SK-N-SH (cell line): ENCODE data around the gene CSNK2B. TPM values are rescaled to one million over a fixed set of nuclear protein-coding genes. Genes with fewer than 3 reads are reported as not detected.
A peak's percentile ranks its signal among the peaks of the same experiment; 100 is the strongest.

ENCODE experiments used
- CTCF ChIA-PET: fragments of 300-600, 350-600 bp; formaldehyde crosslinking; extraction: SDS; loops from one replicate; lab custom pipeline; 2021; lab: Yijun Ruan, JAX
- POLR2A ChIA-PET: fragments of 350-600 bp; sonication (Branson Sonifier 250); formaldehyde crosslinking; extraction: SDS; loops from one replicate; lab custom pipeline; 2020; ENCODE audit warnings: antibody characterized with exemption, inconsistent platforms; lab: Yijun Ruan, JAX
- DNase-seq: peaks from one replicate; pipeline ENCODE4 v3.0.0; 2012
- H2AFZ ChIP-seq: fragments of 200-600 bp; sonication (generic); 2 replicates; pipeline ENCODE4 v1.8.1; 2016; ENCODE audit warnings: antibody characterized with exemption, mild to moderate bottlenecking, low read depth
- H3F3A ChIP-seq: fragments of 200-600 bp; sonication (generic); replicated peaks from 2 replicates; pipeline ENCODE3; 2016; ENCODE audit warnings: antibody characterized with exemption, mild to moderate bottlenecking; ENCODE audit not compliant: insufficient read depth
- H3K27ac ChIP-seq, 2 experiments: fragments of 200-500 bp in 1 of 2; fragments of 200-600 bp in 1 of 2; sonication (Bioruptor generic) in 1 of 2; sonication (generic), shearing (Covaris generic) in 1 of 2; 2 replicates each; pipeline versions ENCODE4 v1.5.1 to v1.6.1; 2014 to 2016; ENCODE audit warnings: low read depth in 2 of 2, inconsistent platforms in 1 of 2, low read length in 1 of 2, mild to moderate bottlenecking in 1 of 2, mixed read lengths in 1 of 2
- H3K27me3 ChIP-seq: fragments of 200-600 bp; sonication (generic), shearing (Covaris generic); 2 replicates; pipeline ENCODE4 v1.6.1; 2016; ENCODE audit warnings: mixed run types; ENCODE audit not compliant: insufficient read depth
- H3K36me3 ChIP-seq, 2 experiments: fragments of 200-500 bp in 1 of 2; fragments of 200-600 bp in 1 of 2; sonication (Bioruptor generic) in 1 of 2; sonication (generic) in 1 of 2; replicated peaks in 1 of 2; 2 replicates each; pipeline versions ENCODE3 to v1.5.1; 2014 to 2016; ENCODE audit warnings: low read length in 1 of 2, mild to moderate bottlenecking in 1 of 2; ENCODE audit not compliant: insufficient read depth in 2 of 2, control insufficient read depth in 1 of 2
- H3K4me1 ChIP-seq, 2 experiments: fragments of 200-500 bp in 1 of 2; fragments of 200-600 bp in 1 of 2; sonication (Bioruptor generic) in 1 of 2; sonication (generic), shearing (Covaris generic) in 1 of 2; 2 replicates each; pipeline versions ENCODE4 v1.5.1 to v1.6.1; 2014 to 2016; ENCODE audit warnings: low read depth in 1 of 2, low read length in 1 of 2, mixed run types in 1 of 2; ENCODE audit not compliant: insufficient read depth in 2 of 2, control insufficient read depth in 1 of 2
- H3K4me2 ChIP-seq: fragments of 200-600 bp; sonication (generic), shearing (Covaris generic); 2 replicates; pipeline ENCODE4 v1.6.1; 2017; ENCODE audit warnings: mixed run types
- H3K4me3 ChIP-seq, 2 experiments: fragments of 200-500 bp in 1 of 2; fragments of 200-600 bp in 1 of 2; sonication (Bioruptor generic) in 1 of 2; sonication (generic), shearing (Covaris generic) in 1 of 2; 2 replicates each; pipeline versions ENCODE4 v1.5.1 to v1.8.1; 2014 to 2016; ENCODE audit warnings: low read depth in 2 of 2, inconsistent platforms in 1 of 2, low read length in 1 of 2, mild to moderate bottlenecking in 1 of 2, mixed read lengths in 1 of 2, moderate library complexity in 1 of 2
- H3K79me2 ChIP-seq: fragments of 200-600 bp; sonication (generic); 2 replicates; pipeline ENCODE4 v1.8.1; 2017; ENCODE audit warnings: mild to moderate bottlenecking; ENCODE audit not compliant: insufficient read depth
- H3K9ac ChIP-seq: fragments of 200-600 bp; sonication (generic); 2 replicates; pipeline ENCODE4 v1.6.1; 2017; ENCODE audit warnings: mixed run types
- H3K9me2 ChIP-seq: fragments of 200-600 bp; sonication (generic); 2 replicates; pipeline ENCODE4 v1.6.1; 2017; ENCODE audit warnings: mixed run types
- H3K9me3 ChIP-seq: fragments of 200-600 bp; sonication (generic); 2 replicates; pipeline ENCODE4 v1.6.1; 2017; ENCODE audit warnings: mixed run types, mild to moderate bottlenecking, moderate library complexity
- H4K20me1 ChIP-seq: fragments of 200-600 bp; sonication (generic); 2 replicates; pipeline ENCODE4 v1.6.1; 2017; ENCODE audit warnings: mild to moderate bottlenecking, mixed run types; ENCODE audit not compliant: insufficient read depth
- CHD2 ChIP-seq: fragments of 150-350 bp; IDR thresholded peaks from 2 replicates; pipeline ENCODE4 v1.6.1; 2018; ENCODE audit warnings: low read length; ENCODE audit not compliant: partially characterized antibody
- CTCF ChIP-seq: fragments of 200-600 bp; sonication (generic); IDR thresholded peaks from 2 replicates; pipeline ENCODE4 v1.6.1; 2017; ENCODE audit warnings: antibody characterized with exemption, mild to moderate bottlenecking, moderate library complexity
- FOSL2 ChIP-seq: IDR thresholded peaks from 2 replicates; pipeline ENCODE4 v1.4.0; 2012; ENCODE audit warnings: low read depth, mild to moderate bottlenecking, moderate library complexity, borderline replicate concordance
- NFIC ChIP-seq: IDR thresholded peaks from 2 replicates; pipeline ENCODE4 v1.4.0; 2012; ENCODE audit warnings: borderline replicate concordance
- POLR2AphosphoS5 ChIP-seq: IDR thresholded peaks from 2 replicates; pipeline ENCODE4 v1.6.1; 2012; ENCODE audit warnings: low read depth, low read length
- RAD21 ChIP-seq: IDR thresholded peaks from 2 replicates; pipeline ENCODE4 v1.6.1; 2012; ENCODE audit warnings: mild to moderate bottlenecking, low read length
- SIN3A ChIP-seq: IDR thresholded peaks from 2 replicates; pipeline ENCODE4 v1.6.1; 2012; ENCODE audit warnings: low read depth, mild to moderate bottlenecking, low read length, moderate library complexity, borderline replicate concordance
- TEAD4 ChIP-seq: IDR thresholded peaks from 2 replicates; pipeline ENCODE4 v1.4.0; 2012; ENCODE audit warnings: mild to moderate bottlenecking, borderline replicate concordance; ENCODE audit not compliant: insufficient read depth
- WGBS: methylation state at CpG from one replicate; pipeline ENCODE4 v1.1.6; 2017; ENCODE audit warnings: low lambda C conversion rate; 5-methylcytosine and 5-hydroxymethylcytosine counted together
- polyA plus RNA-seq, 3 experiments: library from polyadenylated mRNA; depleted of rRNA; stranded (reverse); fragments of >200 nt; gene quantifications; 2 replicates each; pipeline ENCODE4 v1.2.3, GENCODE V29; 2012

The CSNK2B gene
- polyA plus RNA-seq, 1 of the 3 experiments (the other 2 are of a cell fraction), result 101 TPM

GRCh38 chr6:31621320-31621939, 44.5 kb upstream of the CSNK2B start:
- H3K9me3 ChIP-seq, result no peaks in the 10 kb centered on the region
- H3K36me3 ChIP-seq, result peaks cover 40 to 49% of the 10 kb centered on the region in 2 experiments
- H3K79me2 ChIP-seq, result peaks cover 58% of the 10 kb centered on the region
- peak overlapping the region; percentile 99 for H3K9ac ChIP-seq
- peak overlapping the region; percentile 87 to 98 for H3K4me3 ChIP-seq
- H3F3A ChIP-seq, result peaks cover 16% of the 10 kb centered on the region
- peak; percentile 16 for DNase-seq
- peaks cover 28% of the 10 kb centered on the region for H4K20me1 ChIP-seq
- peaks cover 10 to 11% of the 10 kb centered on the region in 2 experiments for H3K4me1 ChIP-seq
- POLR2A ChIA-PET, result interaction anchor here (1.0 to 4.0 kb wide), 4 partner anchors 8 to 1351 kb away, joined by 3 to 18 read pairs (median 4); partner anchors contain the start of genes BAG6 and DDX39B
- WGBS, result 2% methylated on average over 15 of the region's 15 CpGs
- H2AFZ ChIP-seq, result no peak overlapping the region
- H3K27ac ChIP-seq, result peak overlapping the region; percentile 96 to 99
- TF ChIP-seq FOSL2, result no peak
- 0 out of 2 replicates have a peak, but pooled peaks have one; percentile 0 for TF ChIP-seq POLR2AphosphoS5
- H3K9me2 ChIP-seq, result no peaks in the 10 kb centered on the region
- H3K4me2 ChIP-seq, result peak overlapping the region; percentile 97
- no peaks in the 10 kb centered on the region for H3K27me3 ChIP-seq
- CTCF ChIA-PET, result interaction anchor here (0.9 to 2.1 kb wide), 5 partner anchors 10 to 76 kb away, joined by 3 to 11 read pairs (median 5); partner anchors contain the start of gene ATP6V1G2

GRCh38 chr6:31621991-31622390, 43.9 kb upstream of the CSNK2B start:
- Histone ChIP-seq H3K9me2 (no peaks in the 10 kb centered on the region), H3K9me3 (no peaks in the 10 kb centered on the region), H2AFZ (no peak overlapping the region), H3K4me2 (peak overlapping the region; percentile 97), H3K4me1 (peaks cover 10 to 11% of the 10 kb centered on the region in 2 experiments), H3K4me3 (peak overlapping the region; percentile 87 to 98), H3K79me2 (peaks cover 60% of the 10 kb centered on the region), H4K20me1 (peaks cover 28% of the 10 kb centered on the region), H3K27me3 (no peaks in the 10 kb centered on the region), H3K36me3 (peaks cover 45 to 55% of the 10 kb centered on the region in 2 experiments), H3F3A (peaks cover 16% of the 10 kb centered on the region), H3K9ac (peak overlapping the region; percentile 99), H3K27ac (peak overlapping the region; percentile 96 to 99; a peak in 3 of 4 replicates)
- ChIA-PET CTCF (interaction anchor here (0.9 to 2.1 kb wide), 7 partner anchors 9 to 76 kb away, joined by 3 to 11 read pairs (median 4); partner anchors contain the start of gene ATP6V1G2), POLR2A (interaction anchor here (1.0 to 4.0 kb wide), 5 partner anchors 18 to 1350 kb away, joined by 3 to 18 read pairs (median 6); partner anchors contain the start of genes BAG6, DDX39B and HSPA1B)
- WGBS, result 3% methylated on average over 4 of the region's 4 CpGs
- peak; percentile 33 for DNase-seq
- TF ChIP-seq TEAD4 (no peak), CTCF (no peak)

- TF ChIP-seq CHD2 (no peak), TEAD4 (no peak), NFIC (no peak), SIN3A (no peak), RAD21 (no peak), CTCF (no peak)
- CTCF ChIA-PET, result interaction anchor here (0.9 to 2.1 kb wide), 7 partner anchors 14 to 425 kb away, joined by 3 to 11 read pairs (median 3); partner anchors contain the start of gene ATP6V1G2
- DNase-seq, result peak; percentile 10
- Histone ChIP-seq H3K27ac (no peak overlapping the region), H3K4me1 (peaks cover 10 to 11% of the 10 kb centered on the region in 2 experiments), H3K27me3 (no peaks in the 10 kb centered on the region), H2AFZ (no peak overlapping the region), H3K9ac (peak overlapping the region; percentile 99; the same call in 1 of the 2 replicates), H3K9me2 (no peaks in the 10 kb centered on the region), H4K20me1 (peaks cover 28% of the 10 kb centered on the region), H3K4me2 (peak overlapping the region; percentile 97), H3K79me2 (peaks cover 65% of the 10 kb centered on the region), H3K36me3 (peaks cover 52 to 62% of the 10 kb centered on the region in 2 experiments), H3K4me3 (peak overlapping the region; percentile 87 to 98; a peak in 3 of 4 replicates), H3F3A (peaks cover 16% of the 10 kb centered on the region), H3K9me3 (no peaks in the 10 kb centered on the region)
- POLR2A ChIA-PET, result interaction anchor here (0.8 to 4.0 kb wide), 5 partner anchors 11 to 205 kb away, joined by 3 to 18 read pairs (median 6); partner anchors contain the start of genes BAG6, DDX39B and HSPA1B
- WGBS, result 92% methylated on average over 10 of the region's 10 CpGs
Measured at GRCh38 chr6:31622684-31623091, 43.2 kb upstream of the CSNK2B start.
